Fibroblast of skin of scalp (primary cell): ENCODE measurements around the gene BOK.
"Not testable (repeated sequence)": the region's sequence is repeated elsewhere in the genome, so short reads cannot be mapped to it uniquely, and the experiment has no call there.

Experiments used
- DNase-seq: peaks from one replicate; pipeline ENCODE4 v3.0.0-alpha.2; 2013

BOK gene

GRCh38 chr2:241559323-241560161, 997 bp downstream of the BOK start:
- peak; percentile 40 for DNase-seq

- no peak for DNase-seq
These were observed 1.8 kb downstream of the BOK start for GRCh38 chr2:241560162-241560882.

GRCh38 chr2:241560883-241561474, 2.4 kb downstream of the BOK start:
- no peak for DNase-seq

DNA sequence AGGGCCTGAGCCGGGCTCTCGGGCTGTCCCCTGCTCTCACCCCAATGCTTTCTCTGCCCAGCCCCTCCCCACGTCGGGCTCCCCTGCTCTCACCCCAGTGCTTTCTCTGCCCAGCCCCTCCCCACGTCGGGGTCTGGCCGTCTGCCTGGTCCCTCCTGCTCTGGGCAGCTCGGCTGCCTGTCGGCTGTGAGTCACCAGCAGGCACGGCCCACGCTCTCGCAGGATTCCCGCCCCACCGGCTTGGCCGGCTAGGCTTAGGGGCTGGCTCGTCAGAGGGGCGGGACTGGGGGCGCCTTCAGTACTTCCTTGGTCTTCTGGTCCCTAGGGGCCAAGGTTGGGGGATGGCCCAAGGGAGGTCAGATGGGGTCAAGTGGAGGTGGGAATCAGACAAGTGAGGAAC, 3.3 kb downstream of the BOK start:
- DNase-seq, result peak; percentile 68

GRCh38 chr2:241562269-241562891, 3.8 kb downstream of the BOK start:
- DNase-seq, result no peak

- no peak for DNase-seq
These were observed 4.5 kb downstream of the BOK start for GRCh38 chr2:241563031-241563507.

DNA sequence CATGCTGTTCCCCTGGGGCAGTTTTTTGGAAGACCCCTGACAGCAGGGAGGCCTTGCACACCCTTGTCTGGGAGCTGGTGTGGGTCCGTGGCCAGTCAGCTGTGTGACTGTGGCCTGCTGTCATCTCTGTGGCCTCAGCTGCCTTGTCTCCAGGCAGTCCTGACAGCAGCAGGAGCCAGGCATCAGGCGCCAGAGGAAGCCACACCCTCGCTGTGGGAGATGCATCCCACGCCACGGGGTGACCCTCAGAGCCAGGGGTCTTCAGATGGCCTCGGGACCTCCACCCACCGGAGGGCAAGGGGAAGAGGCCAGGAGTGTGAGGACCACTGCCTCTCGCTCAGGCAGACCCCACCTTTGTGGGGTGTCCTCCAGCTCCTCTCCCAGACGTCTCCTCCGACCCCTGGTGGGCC, 5.0 kb downstream of the BOK start:
- DNase-seq, result no peak

DNA sequence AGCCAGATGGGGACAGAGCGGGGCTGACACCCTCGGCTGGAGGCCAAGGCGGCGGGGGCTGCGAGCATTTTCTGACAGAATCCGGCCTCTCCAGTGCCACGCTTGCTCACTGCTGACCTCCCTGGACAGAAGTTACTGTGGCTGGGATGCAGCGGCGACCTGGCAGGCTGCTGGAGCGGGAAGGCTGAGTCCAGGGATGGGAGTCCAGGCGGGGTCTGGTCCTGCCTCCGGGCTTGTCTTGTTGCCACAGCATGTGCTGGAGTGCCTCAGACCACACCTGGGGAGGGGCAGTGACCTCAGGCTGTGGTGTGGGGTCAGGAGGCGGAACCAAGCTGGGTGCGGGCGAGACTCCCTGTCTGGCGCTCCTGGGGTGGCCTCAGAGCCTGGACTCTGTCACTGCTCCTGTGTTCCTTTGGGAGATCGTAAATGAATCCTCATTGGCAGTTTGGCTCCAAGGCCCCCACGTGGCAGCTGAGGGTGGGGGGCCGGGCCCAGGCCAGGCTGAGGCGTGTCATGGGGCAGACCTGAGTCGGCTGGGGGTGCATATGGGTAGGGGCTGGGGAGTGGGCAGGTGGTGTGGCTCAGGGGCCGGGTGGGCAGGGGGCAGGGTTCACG, 5.5 kb downstream of the BOK start:
- no peak for DNase-seq

- DNase-seq, result no peak
These were observed 6.3 kb downstream of the BOK start for GRCh38 chr2:241564596-241565410.

DNA sequence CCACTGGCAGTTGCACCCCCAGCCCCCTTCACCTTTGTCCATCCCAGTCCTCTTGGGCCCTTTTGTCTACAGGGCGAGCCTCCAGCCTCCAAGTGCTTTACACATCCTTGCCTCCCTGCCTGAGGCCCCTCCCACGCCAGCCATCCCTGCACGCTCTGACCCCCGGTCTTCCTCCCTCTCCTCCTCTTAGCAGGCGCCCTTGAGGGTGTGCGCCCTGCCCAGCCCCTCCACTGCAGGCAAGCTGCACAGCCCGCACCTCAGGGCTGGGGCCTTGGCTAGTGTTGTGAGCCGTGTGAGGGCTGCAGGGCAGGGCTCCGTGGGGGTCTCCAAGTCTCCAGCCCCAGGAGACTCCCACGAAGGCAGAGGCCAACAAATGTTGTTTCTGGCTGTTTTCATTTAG, 6.9 kb downstream of the BOK start:
- no peak for DNase-seq

DNA sequence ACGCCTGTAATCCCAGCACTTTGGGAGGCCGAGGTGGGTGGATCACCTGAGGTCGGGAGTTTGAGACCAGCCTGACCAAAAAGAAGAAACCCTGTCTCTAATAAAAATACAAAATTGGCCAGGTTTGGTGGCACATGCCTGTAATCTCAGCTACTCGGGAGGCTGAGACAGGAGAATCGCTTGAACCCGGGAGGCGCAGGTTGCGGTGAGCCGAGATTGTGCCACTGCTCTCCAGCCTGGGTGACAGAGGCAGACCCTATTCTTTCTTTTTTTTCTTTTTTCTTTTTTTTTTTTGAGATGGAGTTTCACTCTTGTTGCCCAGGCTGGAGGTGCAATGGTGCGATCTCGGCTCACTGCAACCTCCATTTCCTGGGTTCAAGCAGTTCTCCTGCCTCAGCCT, 7.5 kb downstream of the BOK start:
- DNase-seq, result not testable (repeated sequence)

GRCh38 chr2:241566468-241566867, 7.9 kb downstream of the BOK start:
- no peak for DNase-seq

- DNase-seq, result not testable (repeated sequence)
These were observed 8.7 kb downstream of the BOK start for GRCh38 chr2:241567266-241567665.

GRCh38 chr2:241567776-241568175, 9.2 kb downstream of the BOK start:
- DNase-seq, result no peak

- no peak for DNase-seq
These were observed 10.2 kb downstream of the BOK start for GRCh38 chr2:241568726-241569125.

DNA sequence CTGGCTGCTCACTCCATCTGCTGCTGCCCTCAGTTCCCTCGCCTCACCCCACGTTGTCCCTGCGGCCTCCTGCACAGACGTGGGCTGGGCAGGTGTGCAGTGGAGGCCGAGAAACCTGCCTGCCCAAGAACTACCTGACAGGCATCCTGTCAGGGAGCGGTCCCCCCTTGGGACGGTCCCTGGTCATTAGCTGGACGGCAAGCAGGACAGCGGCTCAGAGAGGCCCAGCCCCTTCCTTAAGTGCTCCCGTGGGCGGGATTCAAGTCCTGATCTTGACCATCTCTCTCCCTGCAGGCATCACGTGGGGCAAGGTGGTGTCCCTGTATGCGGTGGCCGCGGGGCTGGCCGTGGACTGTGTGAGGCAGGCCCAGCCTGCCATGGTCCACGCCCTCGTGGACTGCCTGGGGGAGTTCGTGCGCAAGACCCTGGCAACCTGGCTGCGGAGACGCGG, 11.3 kb downstream of the BOK start:
- DNase-seq, result no peak

DNA sequence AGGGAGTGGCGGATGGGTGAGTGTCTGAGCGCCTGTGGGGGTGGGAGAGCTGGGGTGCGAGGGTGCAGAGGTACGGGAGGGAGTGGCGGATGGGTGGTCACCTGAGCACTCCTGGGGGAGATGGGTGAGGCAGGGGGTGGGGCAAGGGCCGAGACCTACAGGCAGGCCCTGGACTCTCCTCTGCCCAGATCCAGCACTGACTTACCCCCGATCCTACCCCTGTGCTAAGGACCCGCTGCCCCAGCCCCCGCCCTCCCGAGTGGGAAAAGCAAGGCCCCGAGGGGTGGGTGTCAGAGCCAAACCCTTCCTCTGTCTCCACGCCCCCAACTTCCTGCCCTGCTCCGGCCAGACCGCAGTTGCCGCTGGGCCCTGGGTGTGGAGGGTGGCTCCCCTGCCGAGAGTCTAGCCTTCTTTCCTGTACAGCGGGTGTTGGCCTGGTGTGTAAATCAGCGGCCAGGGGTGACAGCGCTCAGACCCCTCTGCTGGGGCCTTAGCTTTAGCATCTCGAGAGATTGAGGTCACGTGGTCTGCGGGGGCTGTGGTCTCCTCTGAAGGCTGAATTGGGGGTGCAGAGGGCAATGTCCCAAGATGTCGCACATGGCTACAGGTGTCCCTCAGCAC, 12.5 kb downstream of the BOK start:
- DNase-seq, result no peak

GRCh38 chr2:241571821-241572620, 13.5 kb downstream of the BOK start:
- no peak for DNase-seq

DNA sequence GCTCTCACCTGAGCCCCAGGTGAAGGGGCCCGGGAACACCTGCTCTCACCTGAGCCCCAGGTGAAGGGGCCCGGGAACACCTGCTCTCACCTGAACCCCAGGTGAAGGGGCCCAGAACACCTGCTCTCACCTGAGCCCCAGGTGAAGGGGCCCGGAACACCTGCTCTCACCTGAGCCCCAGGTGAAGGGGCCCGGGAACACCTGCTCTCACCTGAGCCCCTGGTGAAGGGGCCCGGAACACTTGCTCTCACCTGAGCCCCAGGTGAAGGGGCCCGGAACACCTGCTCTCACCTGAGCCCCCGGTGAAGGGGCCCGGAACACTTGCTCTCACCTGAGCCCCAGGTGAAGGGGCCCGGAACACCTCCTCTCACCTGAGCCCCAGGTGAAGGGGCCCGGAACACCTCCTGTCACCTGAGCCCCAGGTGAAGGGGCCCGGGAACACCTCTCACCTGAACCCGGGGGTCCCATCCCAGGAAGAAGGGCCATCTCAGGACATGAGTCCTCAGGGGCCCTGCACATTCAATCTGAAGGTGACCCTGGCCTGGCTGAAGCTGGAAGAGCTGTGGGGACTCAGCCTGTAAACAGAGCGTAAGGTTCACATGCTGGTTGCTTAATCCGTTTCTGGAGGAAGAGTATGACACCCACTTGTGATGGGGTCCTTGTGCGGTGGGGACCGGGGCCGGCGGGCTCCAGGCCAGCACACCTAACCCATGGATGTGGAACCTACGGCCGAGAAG, 14.5 kb downstream of the BOK start:
- DNase-seq, result not testable (repeated sequence)
